HCT116 (cell line): ENCODE results near the gene FSD1. TPM values are rescaled to one million over a fixed set of nuclear protein-coding genes. Genes with fewer than 3 reads are reported as not detected.

Experiments used
- ATAC-seq: fragments of 200-7000 bp; cut with Tn5 transposase; 2 replicates; pipeline ENCODE4 v1.9.1; 2020; ENCODE audit warnings: mild to moderate bottlenecking, moderate library complexity
- BruUV-seq: library from RNA; stranded (reverse); fragments of 400-500 nt; replicated peaks from 2 replicates; lab custom pipeline; 2021; lab: Mats Ljungman, UMichigan
- CTCF ChIA-PET: fragments of 300-600 bp; sonication (Branson Sonifier 250); formaldehyde crosslinking; loops from one replicate; lab custom pipeline; 2021; ENCODE audit warnings: antibody characterized with exemption; lab: Charles Lee
- POLR2A ChIA-PET: fragments of 300-600, 350-600 bp; sonication (Branson Sonifier 250); formaldehyde crosslinking; loops from one replicate; lab custom pipeline; 2021; ENCODE audit warnings: antibody characterized with exemption; lab: Charles Lee
- RAD21 ChIA-PET, 2 experiments: fragments of 300-600 bp; sonication (Branson Sonifier 250); formaldehyde crosslinking; loops; one replicate each; lab custom pipeline; 2023; ENCODE audit warnings: low total read pairs in 2 of 2; ENCODE audit not compliant: uncharacterized antibody in 2 of 2, unreplicated experiment in 2 of 2, low non-redundant PET in 1 of 2; lab: Charles Lee
- DNase-seq: peaks from one replicate; pipeline ENCODE4 v3.0.0-alpha.2; 2010; ENCODE audit warnings: low read depth, low spot score
- H2AFZ ChIP-seq: fragments of 200-600 bp; shearing (Covaris generic), sonication (generic); 2 replicates; pipeline ENCODE4 v1.6.1; 2017; ENCODE audit warnings: low read depth, mixed run types, mixed read lengths, antibody characterized with exemption, low read length; ENCODE audit not compliant: poor library complexity, severe bottlenecking
- H3K27ac ChIP-seq: 2 replicates; pipeline ENCODE4 v1.5.1; 2012; ENCODE audit warnings: low read depth, low read length
- H3K27me3 ChIP-seq: fragments of 200-600 bp; sonication (generic); 2 replicates; pipeline ENCODE4 v1.6.1; 2016; ENCODE audit warnings: mixed run types, low read length, mixed read lengths; ENCODE audit not compliant: insufficient read depth
- H3K36me3 ChIP-seq, 2 experiments: fragments of 200-500 bp in 1 of 2; fragments of 200-600 bp in 1 of 2; sonication (Bioruptor generic) in 1 of 2; sonication (generic) in 1 of 2; 2 replicates each; pipeline versions ENCODE4 v1.5.1 to v1.6.1; 2014 to 2016; ENCODE audit warnings: low read length in 2 of 2, inconsistent platforms in 1 of 2, mixed read lengths in 1 of 2, mixed run types in 1 of 2; ENCODE audit not compliant: insufficient read depth in 2 of 2, control insufficient read depth in 1 of 2
- H3K4me1 ChIP-seq, 2 experiments: fragments of 200-600 bp in 1 of 2; sonication (generic) in 1 of 2; 2 replicates each; pipeline versions ENCODE4 v1.5.1 to v1.6.1; 2012 to 2017; ENCODE audit warnings: low read length in 2 of 2, inconsistent platforms in 1 of 2, mild to moderate bottlenecking in 1 of 2, mixed read lengths in 1 of 2, mixed run types in 1 of 2, moderate library complexity in 1 of 2; ENCODE audit not compliant: insufficient read depth in 2 of 2, control insufficient read depth in 1 of 2
- H3K4me2 ChIP-seq: fragments of 200-600 bp; sonication (generic); 2 replicates; pipeline ENCODE4 v1.6.1; 2017; ENCODE audit warnings: mixed run types, low read length, mixed read lengths
- H3K4me3 ChIP-seq, 2 experiments: fragments of 200-600 bp in 1 of 2; sonication (generic) in 1 of 2; replicated peaks in 1 of 2; 2 replicates each; pipeline ENCODE4 v1.5.1; 2011 to 2016; ENCODE audit warnings: low read length in 2 of 2, control low read depth in 1 of 2, low read depth in 1 of 2, mild to moderate bottlenecking in 1 of 2, mixed read lengths in 1 of 2, mixed run types in 1 of 2
- H3K79me2 ChIP-seq: fragments of 200-600 bp; sonication (generic); 2 replicates; pipeline ENCODE4 v1.6.1; 2017; ENCODE audit warnings: mild to moderate bottlenecking, mixed run types, low read length, moderate library complexity, mixed read lengths; ENCODE audit not compliant: insufficient read depth
- H3K9ac ChIP-seq: fragments of 200-600 bp; sonication (generic); 2 replicates; pipeline ENCODE4 v1.6.1; 2016; ENCODE audit warnings: low read length, mixed read lengths
- H3K9me2 ChIP-seq: fragments of 200-600 bp; sonication (generic), shearing (Covaris generic); 2 replicates; pipeline ENCODE4 v1.6.1; 2017; ENCODE audit warnings: mixed run types, mild to moderate bottlenecking, moderate library complexity; ENCODE audit not compliant: insufficient read depth
- H3K9me3 ChIP-seq, 2 experiments: fragments of 200-500 bp in 1 of 2; fragments of 200-600 bp in 1 of 2; sonication (Bioruptor generic) in 1 of 2; sonication (generic) in 1 of 2; 2 replicates each; pipeline ENCODE4 v1.6.1; 2014 to 2017; ENCODE audit warnings: low read length in 2 of 2, mixed read lengths in 2 of 2, inconsistent platforms in 1 of 2, low read depth in 1 of 2, mild to moderate bottlenecking in 1 of 2, mixed run types in 1 of 2, moderate library complexity in 1 of 2; ENCODE audit not compliant: control insufficient read depth in 1 of 2, insufficient read depth in 1 of 2
- H4K20me1 ChIP-seq: fragments of 200-600 bp; sonication (generic), shearing (Covaris generic); 2 replicates; pipeline ENCODE4 v1.6.1; 2017; ENCODE audit warnings: mixed run types, mild to moderate bottlenecking, moderate library complexity; ENCODE audit not compliant: insufficient read depth
- CTCF ChIP-seq, 3 experiments: fragments of 200-600 bp in 1 of 3; sonication (generic) in 1 of 3; IDR thresholded peaks in 2 of 3; conservative IDR thresholded peaks in 1 of 3; 2 replicates each; pipeline ENCODE4 v1.5.1; 2012 to 2017; ENCODE audit warnings: low read depth in 2 of 3, low read length in 2 of 3, antibody characterized with exemption in 1 of 3, borderline replicate concordance in 1 of 3, control low read depth in 1 of 3, mild to moderate bottlenecking in 1 of 3, mixed read lengths in 1 of 3, mixed run types in 1 of 3, moderate library complexity in 1 of 3; ENCODE audit not compliant: insufficient read depth in 1 of 3
- EGR1 ChIP-seq: IDR thresholded peaks from 2 replicates; pipeline ENCODE4 v1.6.1; 2012; ENCODE audit warnings: low read depth
- ELF1 ChIP-seq: IDR thresholded peaks from 2 replicates; pipeline ENCODE4 v1.6.1; 2012; ENCODE audit warnings: low read depth, borderline replicate concordance
- JUND ChIP-seq: IDR thresholded peaks from 2 replicates; pipeline ENCODE4 v1.6.1; 2012
- POLR2A ChIP-seq: IDR thresholded peaks from 2 replicates; pipeline ENCODE4 v1.7.0; 2011; ENCODE audit warnings: borderline replicate concordance; ENCODE audit not compliant: insufficient read depth, insufficient read length; ENCODE audit errors: extremely low read depth
- SIN3A ChIP-seq: IDR thresholded peaks from 2 replicates; pipeline ENCODE4 v1.6.1; 2012; ENCODE audit warnings: low read depth
- intact Hi-C: fragments of 100-400 bp; cut with micrococcal nuclease; formaldehyde crosslinking; loops from 2 replicates; pipeline ENCODE4 v1.10.0; 2022
- total RNA-seq: library from RNA; stranded (reverse); gene quantifications from one replicate; pipeline ENCODE4 v1.2.1, GENCODE V29; 2021; ENCODE audit not compliant: unreplicated experiment
- TF ChIP-seq, protein P1 (sequence below): IDR thresholded peaks from 2 replicates; pipeline ENCODE4 v1.6.1; 2012; ENCODE audit warnings: low read depth

Gene FSD1
- total RNA-seq, 1 experiment from 2014 or later, result 20.1 TPM

GRCh38 chr19:4324228-4324627 lies 19.8 kb downstream of the FSD1 start:
- CTCF ChIA-PET, result no interaction called here
- TF ChIP-seq ELF1, result no peak
- TF ChIP-seq SIN3A, result no peak
- TF ChIP-seq EGR1, result no peak
- TF ChIP-seq JUND, result no peak
- TF ChIP-seq CTCF (IDR thresholded peaks at IDR 0.05 in 2 of 3, conservative IDR thresholded peaks at IDR 0.05 in 1 of 3; ENCODE audit: borderline replicate concordance in 1 of 3, insufficient read depth in 1 of 3, low read depth in 2 of 3, low read length in 2 of 3), result no peak
- no peak for TF ChIP-seq POLR2A
- TF ChIP-seq, protein P1, sequence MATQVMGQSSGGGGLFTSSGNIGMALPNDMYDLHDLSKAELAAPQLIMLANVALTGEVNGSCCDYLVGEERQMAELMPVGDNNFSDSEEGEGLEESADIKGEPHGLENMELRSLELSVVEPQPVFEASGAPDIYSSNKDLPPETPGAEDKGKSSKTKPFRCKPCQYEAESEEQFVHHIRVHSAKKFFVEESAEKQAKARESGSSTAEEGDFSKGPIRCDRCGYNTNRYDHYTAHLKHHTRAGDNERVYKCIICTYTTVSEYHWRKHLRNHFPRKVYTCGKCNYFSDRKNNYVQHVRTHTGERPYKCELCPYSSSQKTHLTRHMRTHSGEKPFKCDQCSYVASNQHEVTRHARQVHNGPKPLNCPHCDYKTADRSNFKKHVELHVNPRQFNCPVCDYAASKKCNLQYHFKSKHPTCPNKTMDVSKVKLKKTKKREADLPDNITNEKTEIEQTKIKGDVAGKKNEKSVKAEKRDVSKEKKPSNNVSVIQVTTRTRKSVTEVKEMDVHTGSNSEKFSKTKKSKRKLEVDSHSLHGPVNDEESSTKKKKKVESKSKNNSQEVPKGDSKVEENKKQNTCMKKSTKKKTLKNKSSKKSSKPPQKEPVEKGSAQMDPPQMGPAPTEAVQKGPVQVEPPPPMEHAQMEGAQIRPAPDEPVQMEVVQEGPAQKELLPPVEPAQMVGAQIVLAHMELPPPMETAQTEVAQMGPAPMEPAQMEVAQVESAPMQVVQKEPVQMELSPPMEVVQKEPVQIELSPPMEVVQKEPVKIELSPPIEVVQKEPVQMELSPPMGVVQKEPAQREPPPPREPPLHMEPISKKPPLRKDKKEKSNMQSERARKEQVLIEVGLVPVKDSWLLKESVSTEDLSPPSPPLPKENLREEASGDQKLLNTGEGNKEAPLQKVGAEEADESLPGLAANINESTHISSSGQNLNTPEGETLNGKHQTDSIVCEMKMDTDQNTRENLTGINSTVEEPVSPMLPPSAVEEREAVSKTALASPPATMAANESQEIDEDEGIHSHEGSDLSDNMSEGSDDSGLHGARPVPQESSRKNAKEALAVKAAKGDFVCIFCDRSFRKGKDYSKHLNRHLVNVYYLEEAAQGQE, result no peak
- TF ChIP-seq, all 23 proteins: peak for 0
- no TSS peak for BruUV-seq

More at GRCh38 chr19:4324228-4324627, 19.8 kb downstream of the FSD1 start:
- no peaks in the 10 kb centered on the region; the same call in 1 of the 2 replicates for H3K79me2 ChIP-seq
- H3K4me3 ChIP-seq, result no peak overlapping the region
- H4K20me1 ChIP-seq, result no peaks in the 10 kb centered on the region
- intact Hi-C loops, result no loop called here
- ChIA-PET POLR2A (no interaction called here), RAD21 (no interaction called here)
- no peaks in the 10 kb centered on the region for H3K36me3 ChIP-seq
- peaks cover 7 to 18% of the 10 kb centered on the region in 2 experiments for H3K4me1 ChIP-seq
- H2AFZ ChIP-seq, result no peak overlapping the region
- DNase-seq (no peak), ATAC-seq (no peak)
- no peaks in the 10 kb centered on the region for H3K27me3 ChIP-seq
- H3K9me2 ChIP-seq, result no peaks in the 10 kb centered on the region
- H3K27ac ChIP-seq, result no peak overlapping the region
- H3K9ac ChIP-seq, result no peak overlapping the region
- H3K4me2 ChIP-seq, result no peak overlapping the region
- no peaks in the 10 kb centered on the region for H3K9me3 ChIP-seq
